HTERT RPE-1 (cell line): Measurements from ENCODE around the gene SF3B2.
"Not testable (repeated sequence)": the region's sequence is repeated elsewhere in the genome, so short reads cannot be mapped to it uniquely, and the experiment has no call there.

ENCODE experiments used
- in situ Hi-C: fragments of 300-500 bp; cut with MboI; formaldehyde crosslinking; loops from 4 replicates; pipeline ENCODE4 v1.14.3; 2020; ENCODE audit warnings: low sequenced_read_pairs

The SF3B2 gene, protein sequence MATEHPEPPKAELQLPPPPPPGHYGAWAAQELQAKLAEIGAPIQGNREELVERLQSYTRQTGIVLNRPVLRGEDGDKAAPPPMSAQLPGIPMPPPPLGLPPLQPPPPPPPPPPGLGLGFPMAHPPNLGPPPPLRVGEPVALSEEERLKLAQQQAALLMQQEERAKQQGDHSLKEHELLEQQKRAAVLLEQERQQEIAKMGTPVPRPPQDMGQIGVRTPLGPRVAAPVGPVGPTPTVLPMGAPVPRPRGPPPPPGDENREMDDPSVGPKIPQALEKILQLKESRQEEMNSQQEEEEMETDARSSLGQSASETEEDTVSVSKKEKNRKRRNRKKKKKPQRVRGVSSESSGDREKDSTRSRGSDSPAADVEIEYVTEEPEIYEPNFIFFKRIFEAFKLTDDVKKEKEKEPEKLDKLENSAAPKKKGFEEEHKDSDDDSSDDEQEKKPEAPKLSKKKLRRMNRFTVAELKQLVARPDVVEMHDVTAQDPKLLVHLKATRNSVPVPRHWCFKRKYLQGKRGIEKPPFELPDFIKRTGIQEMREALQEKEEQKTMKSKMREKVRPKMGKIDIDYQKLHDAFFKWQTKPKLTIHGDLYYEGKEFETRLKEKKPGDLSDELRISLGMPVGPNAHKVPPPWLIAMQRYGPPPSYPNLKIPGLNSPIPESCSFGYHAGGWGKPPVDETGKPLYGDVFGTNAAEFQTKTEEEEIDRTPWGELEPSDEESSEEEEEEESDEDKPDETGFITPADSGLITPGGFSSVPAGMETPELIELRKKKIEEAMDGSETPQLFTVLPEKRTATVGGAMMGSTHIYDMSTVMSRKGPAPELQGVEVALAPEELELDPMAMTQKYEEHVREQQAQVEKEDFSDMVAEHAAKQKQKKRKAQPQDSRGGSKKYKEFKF

GRCh38 chr11:66051766-66052663 is at the start of gene SF3B2:
Gene SF3B2 (plus strand): TSS chr11:66052364. CDS start chr11:66052385, 21 bp downstream.
- in situ Hi-C loops: no loop called here

DNA sequence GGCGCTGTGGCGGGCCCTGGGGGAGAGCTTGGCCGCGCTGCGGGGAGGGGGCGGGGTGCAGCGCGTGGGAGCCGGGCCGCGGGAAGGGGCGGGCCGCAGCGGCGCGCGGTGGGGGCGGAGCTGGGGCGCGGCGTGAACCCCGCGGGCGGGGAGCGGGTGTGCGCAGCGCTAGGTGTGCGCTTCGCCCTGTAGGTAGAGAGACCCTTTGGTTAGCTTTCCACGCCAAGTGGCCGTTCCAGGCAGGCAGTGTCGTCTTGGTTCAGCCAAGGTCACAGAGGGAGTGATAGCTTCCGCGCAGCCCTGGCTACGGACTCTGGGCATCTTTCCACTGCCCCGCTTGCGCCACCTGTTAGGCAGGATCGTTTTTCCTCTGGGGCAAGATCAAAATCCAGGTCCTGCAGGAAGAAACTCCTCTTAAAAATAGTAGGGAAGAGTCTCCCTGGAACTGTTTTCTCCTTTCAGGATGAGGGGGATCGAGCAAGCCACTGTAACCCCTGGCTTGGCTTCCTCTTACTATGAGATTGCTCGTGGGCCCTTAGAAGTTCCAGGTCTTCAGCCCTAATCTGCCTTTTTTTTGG is 49.4 kb upstream of the SF3B2 start:
- in situ Hi-C loops: no loop called here

- in situ Hi-C loops: no loop called here
Observed at GRCh38 chr11:66003291-66003690, 48.9 kb upstream of the SF3B2 start.

- in situ Hi-C loops: no loop called here
Observed at GRCh38 chr11:66004186-66004585, 48.0 kb upstream of the SF3B2 start.

GRCh38 chr11:66006134-66006890 is 45.9 kb upstream of the SF3B2 start:
- in situ Hi-C loops: no loop called here

DNA sequence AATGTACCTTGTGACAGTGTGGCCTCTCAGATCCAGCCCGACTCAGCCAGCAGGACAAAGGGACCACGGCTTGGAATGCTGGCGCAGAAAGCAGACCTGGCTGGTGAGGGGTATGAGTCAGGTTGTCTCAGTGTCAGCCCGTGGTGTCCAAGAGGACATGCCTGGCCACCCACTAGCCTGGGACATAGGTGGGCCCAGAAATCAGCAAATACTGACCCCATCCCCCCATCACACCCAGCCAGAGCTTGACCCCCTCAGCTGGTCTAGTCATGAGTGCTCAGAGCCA is 45.3 kb upstream of the SF3B2 start:
- in situ Hi-C loops: no loop called here

DNA sequence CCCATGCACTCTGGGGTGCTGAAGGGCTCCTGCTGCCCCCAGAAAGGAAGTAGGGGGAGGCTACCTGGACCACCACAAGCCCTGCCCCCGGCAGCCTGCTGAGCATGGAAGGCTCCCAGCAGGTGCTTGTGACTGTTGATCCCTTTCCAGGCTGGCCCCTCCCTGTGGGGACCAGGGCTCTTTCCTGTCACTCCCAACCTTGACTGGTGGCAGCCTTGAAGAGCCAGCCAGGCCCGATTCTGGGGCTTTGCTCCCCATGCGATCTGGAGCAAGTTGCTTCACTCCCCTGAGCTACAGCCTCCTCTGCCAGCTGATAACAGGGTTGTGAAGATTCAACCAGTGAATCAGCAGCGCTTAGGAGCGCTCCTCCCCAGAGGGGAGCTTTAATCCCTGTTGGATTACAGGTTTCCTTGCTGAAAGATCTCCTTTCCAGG is 44.9 kb upstream of the SF3B2 start:
- in situ Hi-C loops: no loop called here

DNA sequence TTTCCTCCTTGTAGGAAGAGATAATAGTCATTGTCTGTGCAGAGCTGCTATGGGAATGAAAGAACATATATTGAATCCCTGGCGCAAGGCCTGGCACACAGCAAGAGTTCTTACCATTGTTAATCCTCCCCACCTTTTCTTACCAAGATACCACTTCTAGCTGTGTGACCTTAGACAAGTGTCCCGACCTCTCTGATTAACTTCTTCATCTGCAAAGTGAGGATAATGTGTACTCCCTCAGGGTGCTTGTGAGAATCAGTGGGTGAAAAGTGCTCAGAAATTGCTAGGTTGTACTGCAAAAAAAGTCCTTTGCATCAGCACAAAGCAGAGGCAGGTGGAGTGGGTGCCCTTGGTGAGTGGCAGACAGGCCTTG is 44.1 kb upstream of the SF3B2 start:
- in situ Hi-C loops: no loop called here

DNA sequence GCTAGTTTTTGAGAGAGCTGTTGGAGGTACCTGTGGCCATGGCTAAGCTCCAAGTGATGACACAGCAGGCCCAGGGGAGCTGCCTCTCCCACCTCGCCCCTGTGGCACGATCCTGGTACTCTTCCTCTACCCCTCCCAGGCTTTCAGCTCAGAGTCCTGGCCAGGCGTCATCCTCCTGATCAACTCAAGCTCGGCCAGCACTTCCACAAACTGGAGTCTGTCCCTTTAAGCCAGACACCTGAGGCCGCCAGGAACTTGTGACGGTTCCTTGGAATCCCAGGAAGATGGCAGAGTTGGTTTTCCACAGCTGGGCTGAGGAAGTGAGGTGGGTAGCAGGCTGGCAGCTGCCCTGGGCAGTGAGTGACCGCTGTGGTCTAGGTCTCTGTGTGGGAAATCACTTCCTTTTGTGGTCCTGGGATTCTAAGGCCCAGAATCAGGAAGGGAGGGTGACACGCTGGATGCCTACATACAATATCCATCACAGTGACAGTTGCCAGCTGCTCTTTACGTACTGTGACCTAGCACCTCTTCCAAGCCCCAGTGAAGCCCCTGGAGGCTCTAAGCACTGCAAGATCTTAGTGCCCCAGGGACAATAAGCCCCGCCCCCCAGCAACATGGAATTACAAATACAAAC is 43.6 kb upstream of the SF3B2 start:
- in situ Hi-C loops: no loop called here

- in situ Hi-C loops: not testable (repeated sequence)
Observed at GRCh38 chr11:66010036-66010435, 42.1 kb upstream of the SF3B2 start.

DNA sequence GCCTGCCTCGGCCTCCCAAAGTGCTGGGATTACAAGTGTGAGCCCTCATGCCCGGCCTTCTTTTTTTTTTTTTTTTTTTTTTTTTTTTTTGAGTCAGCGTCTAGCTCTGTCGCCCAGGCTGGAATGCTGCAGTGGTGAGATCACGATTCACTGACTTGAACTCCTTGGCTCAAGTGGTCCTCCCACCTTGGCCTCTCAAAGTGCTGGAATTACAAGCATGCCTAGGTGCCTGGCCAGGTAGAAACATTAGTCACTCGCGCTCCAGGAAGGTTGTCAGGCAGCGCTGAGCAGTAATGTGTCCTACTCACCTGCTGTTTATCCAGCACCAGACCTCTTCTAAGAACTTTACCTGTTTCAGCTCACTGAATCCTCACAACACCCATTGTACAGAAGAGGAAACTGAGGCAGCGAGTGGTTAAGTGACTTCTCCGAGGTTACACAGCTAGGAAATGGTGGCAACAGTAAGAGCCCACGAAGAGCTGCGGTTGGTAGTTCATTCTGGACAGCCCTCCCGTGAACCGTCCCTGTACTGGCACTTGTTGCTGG is 40.9 kb upstream of the SF3B2 start:
- in situ Hi-C loops: no loop called here

- in situ Hi-C loops: no loop called here
Observed at GRCh38 chr11:66011785-66012303, 40.3 kb upstream of the SF3B2 start, which contains the start of gene CST6. Gene CST6 (plus strand): TSS chr11:66012008. CDS start chr11:66012045, 37 bp downstream.

DNA sequence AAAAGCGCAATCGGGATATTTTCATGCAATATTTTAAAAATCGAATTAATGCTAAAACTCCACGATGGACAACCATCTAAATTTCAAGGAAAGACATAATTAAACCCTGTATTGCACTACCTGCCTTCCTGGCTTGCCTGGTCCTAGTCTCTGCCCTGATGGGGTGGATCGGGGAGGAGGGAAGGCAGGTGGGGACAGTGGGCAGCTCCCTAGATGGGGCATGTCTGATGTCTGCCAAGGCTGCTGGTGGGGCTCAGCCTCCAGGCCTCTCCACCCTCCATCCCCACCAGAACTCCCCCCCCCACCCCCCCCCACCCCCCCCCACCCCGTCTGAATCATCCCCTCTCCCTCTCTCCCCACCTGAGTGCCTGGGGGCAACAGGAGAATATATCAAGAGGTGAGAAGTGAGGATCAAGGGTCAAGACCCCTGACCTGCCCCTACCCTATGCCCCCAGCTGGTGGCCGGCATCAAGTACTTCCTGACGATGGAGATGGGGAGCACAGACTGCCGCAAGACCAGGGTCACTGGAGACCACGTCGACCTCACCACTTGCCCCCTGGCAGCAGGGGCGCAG is 39.7 kb upstream of the SF3B2 start:
- in situ Hi-C loops: no loop called here

GRCh38 chr11:66012946-66013761 is 39.0 kb upstream of the SF3B2 start:
- in situ Hi-C loops: no loop called here

DNA sequence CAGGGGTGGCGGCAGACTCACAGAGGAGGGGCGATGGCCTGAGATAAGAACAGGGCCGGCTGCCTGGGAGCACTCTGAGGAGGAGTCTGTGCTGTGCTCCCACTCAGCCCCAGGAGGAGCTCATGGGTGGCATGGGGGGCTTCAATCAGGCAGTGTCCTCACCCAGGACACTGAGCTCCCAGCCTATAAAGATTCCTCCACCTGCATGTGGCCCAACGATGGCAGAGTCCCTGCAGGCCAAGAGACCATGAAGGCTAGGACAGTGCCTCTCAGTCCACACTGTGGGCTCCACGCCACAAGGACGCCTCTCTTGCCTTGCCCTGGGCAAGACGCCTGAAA is 38.4 kb upstream of the SF3B2 start:
- in situ Hi-C loops: no loop called here

GRCh38 chr11:66014804-66015453 is 37.2 kb upstream of the SF3B2 start:
- in situ Hi-C loops: no loop called here

DNA sequence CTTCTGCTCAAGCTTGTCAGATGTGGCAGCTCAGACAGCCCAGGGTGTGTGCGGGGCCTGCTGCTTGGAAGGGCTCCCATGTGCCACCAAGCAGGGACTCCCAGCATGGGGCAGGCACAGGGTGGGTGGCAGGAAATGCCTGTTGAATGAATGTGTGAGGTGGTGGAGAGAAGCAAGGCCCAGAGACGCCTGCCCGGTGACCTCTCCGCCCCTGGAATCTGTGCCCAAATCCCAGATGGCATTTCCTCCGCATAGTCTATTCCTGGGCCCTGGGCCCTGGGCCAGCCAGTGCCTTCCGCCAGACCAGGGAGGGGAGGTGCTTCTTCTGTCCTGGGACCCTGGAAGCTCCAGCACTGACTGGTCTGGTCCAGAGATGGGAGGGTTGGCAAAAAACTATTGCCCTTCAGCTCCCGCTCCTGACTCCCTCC is 36.7 kb upstream of the SF3B2 start:
- in situ Hi-C loops: no loop called here
